Renal cortex interstitium (tissue), 11 donors: Measurements from ENCODE around the gene SEC24D. TPM values are rescaled to one million over a fixed set of nuclear protein-coding genes. Genes with fewer than 3 reads are reported as not detected.

Experiments
- DNase-seq, 11 donors: peaks; one replicate each; pipeline ENCODE4 v3.0.0-alpha.2; 2013; ENCODE audit warnings: low read depth in 9 of 11, low spot score in 4 of 11; ENCODE audit errors: extremely low read depth in 1 of 11
- polyA plus RNA-seq, 3 donors: library from polyadenylated mRNA; unstranded; fragments of 120-200 nt; gene quantifications; one replicate each; pipeline ENCODE4 v1.2.1, GENCODE V29; 2013; ENCODE audit not compliant: insufficient read length in 3 of 3

The SEC24D gene
- polyA plus RNA-seq, 3 donors, result 37.9 to 39.5 (median 39.2) TPM

DNA sequence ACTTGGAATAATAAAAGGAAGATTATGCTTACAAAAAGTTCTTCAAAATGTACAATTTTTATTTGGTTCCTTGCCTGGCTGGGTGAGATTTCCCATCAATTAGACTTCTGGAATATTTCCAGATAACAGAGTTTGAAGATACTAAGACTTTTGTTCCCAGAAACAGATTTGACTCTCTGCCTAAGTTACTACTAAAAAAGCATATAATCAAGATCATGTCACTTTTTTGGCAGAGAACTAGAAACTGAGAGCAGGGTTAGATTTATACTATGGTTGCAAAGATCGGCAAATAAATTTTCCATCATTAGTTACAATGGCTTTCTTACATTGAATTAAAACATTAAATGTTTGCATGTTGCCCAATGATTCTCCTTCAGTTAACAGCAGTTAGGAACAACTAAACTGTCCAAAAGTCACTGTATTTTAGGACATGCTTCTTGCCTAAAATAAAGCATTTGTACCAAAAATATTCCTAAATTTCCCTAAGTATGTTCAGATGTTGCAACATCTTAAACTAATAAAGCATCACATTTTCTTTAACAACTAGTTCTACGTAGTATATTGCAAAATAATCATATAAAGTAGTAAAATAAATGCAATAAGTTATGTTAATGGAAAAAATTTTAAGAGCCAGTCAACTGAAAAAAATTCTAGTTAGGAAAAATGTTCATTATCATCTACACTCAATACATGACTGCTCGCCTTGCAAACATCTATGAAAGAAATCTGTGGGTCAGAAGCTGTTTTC is 73.0 kb downstream of the SEC24D start:
- peak in 5 of 11 donors; percentile 29 to 77 (median 57) for DNase-seq

DNA sequence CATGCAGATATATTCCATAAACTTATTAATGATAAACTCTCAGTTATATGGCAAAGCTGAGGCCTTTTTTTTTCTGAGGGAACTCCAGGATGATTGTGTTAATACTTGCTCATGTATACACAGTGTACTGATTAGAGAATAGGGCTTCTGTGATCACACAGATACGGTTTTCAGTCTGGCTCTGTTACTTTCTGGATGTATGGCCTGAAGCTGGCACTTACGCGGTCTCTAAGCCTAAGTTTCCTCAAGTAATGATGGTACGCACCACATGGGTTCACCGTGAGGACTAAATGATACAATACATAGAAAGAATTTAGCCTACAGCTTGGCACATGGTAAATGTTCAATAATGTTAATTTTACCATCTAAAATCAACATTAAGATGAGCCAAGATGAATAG is 73.8 kb downstream of the SEC24D start:
- DNase-seq, result no peak

DNA sequence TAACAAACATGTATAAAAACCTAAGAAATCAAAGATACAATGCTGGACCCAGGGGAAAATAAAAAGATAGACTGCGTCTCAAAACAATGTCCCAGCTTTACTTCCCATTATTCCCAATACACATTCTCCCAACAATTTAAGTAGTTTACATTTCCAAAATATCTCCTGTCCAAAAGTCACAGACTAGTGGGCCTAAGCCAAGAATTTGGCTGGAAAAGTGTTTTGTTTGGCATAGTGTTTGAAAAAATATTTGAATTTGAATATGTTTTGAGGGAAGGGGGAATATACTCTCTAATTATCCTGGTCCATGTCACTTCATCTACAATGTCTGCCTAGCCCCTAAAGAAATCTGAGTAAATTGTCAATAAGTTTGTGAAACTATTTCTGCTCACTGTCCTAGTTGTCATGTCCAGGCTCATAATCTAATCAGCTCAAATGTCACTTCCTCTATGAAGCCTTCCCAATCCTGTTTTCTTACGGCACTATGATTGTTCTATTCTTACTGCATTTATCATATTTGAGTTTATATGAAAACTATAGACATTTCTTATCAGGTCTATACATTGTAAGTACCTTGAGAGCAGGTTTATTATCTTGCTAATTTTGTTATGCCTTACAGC is 74.4 kb downstream of the SEC24D start:
- DNase-seq, result no peak

DNA sequence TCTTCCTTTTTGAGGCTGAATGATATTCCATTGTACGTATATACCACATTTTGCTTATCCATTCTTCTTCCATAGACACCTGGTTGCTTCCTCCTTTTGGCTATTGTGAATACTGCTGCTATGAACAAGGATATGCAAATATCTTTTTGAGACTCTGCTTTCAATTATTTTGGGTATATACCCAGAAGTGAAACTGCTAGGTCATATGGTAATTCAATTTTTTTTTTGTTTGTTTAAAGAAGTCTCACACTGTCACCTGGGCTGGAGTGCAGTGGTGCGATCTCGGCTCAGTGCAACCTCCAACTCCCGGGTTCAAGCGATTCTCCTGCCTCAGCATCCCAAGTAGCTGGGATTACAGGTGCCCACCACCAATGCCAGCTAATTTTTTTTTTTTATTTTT is 75.4 kb downstream of the SEC24D start:
- DNase-seq, result no peak

DNA sequence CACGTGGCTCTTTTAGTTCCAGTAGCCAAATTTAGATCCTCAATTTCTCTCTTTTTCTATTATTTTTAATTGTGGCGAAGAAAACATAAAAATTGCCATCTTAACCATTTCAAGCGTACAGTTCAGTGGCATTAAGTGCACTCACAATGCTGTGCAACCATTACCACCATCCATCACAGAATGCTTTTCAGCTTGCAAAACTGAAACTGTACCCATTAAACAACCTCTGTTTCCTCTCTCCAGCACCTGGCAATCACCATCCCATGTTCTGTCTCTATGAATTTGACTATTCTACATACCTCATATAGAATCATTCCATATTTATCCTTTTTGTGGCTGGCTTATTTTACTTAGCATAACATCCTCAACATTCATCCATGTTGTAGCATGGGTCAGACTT is 75.8 kb downstream of the SEC24D start:
- no peak for DNase-seq

DNA sequence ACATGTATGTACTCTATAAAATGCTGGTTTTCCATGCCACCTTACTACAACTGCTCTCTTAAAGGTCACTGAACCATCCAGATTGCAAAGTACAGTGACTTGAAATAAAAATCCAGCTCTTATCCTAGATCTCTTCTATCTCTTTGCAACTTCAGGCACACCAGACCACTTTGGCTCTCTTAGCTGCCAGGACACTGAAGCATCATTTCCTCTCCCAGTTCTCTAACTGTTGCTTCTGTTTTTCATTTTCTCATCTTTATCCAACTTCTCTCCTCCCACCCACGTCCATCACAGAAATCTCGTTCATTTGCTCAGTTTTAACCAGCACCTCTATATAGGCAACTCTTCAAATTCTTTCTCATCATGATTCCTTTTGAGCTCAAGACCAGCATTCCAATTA is 76.4 kb downstream of the SEC24D start:
- no peak for DNase-seq

DNA sequence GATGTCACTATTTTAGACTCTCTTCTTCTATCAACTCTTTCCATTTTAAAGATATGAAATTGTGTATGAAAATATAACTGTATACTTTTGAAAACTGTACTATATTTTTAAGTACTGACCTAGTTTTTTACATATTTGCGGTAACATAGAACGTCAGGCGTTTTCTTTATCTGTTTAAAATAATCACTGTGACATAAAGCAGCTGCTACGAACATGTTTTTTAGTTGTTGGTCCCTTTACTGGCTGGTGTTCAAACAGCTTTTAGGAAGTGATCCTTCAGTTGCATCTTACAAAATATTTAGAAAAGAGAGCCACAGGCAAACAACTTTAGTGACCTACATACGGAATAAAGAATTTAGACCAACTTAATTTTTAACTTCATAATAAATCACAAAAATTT is 77.6 kb downstream of the SEC24D start:
- peak in 2 of 11 donors; percentile 48 to 51 for DNase-seq

DNA sequence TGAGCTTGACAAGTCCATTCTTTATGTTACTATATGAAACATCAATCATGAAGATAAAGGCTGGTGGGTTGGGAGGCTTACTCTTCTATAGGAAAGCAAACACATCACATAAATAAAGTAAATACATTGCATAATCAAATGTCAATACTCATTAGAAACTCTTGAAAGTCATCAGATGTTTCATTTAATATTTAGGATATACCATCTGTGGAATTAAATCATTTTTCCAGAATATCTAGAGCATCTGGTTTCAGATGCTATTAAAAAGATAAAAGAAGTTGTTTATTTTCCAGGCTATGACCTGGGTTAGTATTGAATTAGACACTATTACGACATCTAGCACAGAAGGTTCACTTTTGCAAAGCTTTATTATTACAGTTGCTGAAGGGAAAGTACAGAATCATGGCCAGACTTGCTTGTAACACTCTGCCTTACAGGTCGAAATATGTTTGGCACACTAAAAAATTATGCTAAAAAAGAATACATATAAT is 78.1 kb downstream of the SEC24D start:
- DNase-seq, result peak in 3 of 11 donors; percentile 26 to 61 (median 43)

DNA sequence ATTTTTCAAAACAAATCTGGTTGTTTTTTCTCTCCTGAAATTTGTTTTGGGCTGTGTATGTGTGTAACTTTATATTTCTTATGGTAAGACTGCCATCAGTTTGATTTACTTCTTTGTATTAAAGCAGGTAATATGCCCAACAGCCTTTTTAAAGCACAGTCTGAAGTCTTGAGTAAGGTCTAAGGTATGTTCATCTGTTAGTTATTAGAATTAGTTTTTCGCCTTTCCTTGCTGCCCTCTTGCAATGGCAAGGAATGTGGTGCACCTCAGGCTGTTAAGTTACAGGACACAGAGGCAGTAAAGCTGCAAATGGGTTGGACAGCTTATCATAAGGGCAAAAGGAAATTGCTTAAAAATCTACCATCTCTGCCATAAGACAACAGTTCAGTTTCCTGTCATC is 79.0 kb downstream of the SEC24D start:
- DNase-seq, result no peak

DNA sequence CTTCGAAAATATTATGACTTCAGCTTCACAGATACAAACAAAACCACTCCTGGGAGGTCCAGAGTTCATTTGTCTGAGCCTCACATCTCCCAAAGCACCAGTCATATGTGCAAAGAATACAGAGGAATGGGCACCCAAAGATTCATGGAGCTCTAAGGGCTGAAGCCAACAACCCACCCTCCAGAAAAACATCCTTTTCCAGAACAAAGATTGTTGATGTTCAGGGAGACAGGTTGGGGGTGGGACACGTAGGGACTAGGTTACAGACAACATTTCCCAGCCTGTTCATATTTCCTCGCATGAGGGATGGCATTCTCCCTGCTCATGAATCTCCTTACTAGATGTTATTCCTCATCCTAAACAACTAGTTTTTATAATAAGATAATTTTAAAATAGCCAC is 79.5 kb downstream of the SEC24D start:
- DNase-seq, result no peak

DNA sequence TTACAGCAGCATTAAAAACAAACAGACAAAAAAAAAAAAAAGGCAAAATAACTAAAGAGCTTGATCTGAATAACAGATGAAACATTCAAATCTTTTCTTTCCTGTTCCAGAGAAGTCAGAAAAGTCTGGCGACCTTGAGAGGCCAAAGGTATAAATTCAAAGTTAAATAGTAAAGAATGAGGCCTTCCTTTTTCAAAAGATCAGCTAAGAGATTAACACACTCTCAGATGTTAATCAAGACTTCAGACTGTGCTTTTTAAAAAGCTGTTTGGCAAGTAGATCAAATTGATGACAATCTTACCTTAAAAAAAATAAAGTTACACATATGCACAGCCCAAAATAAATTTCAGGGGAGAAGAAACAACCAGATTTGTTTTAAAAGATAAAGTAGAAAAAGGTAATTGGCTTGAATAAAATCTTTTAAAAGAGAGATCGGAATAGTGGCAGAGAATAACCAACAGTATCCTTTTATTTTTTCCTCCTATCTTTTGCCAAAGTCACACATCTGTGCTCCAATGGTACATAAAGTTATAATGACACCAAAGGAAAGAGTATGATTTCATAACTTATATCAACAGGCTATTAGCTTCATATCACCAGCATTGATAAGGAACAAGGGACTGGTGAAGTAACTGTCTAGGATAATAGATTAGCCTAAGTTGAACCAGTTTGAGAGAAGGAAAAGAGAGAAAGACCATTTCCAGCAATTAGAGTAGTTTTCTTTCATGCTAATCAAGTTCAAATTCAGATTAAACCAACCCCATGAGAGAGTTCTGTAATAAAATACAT is 80.3 kb downstream of the SEC24D start:
- no peak for DNase-seq

DNA sequence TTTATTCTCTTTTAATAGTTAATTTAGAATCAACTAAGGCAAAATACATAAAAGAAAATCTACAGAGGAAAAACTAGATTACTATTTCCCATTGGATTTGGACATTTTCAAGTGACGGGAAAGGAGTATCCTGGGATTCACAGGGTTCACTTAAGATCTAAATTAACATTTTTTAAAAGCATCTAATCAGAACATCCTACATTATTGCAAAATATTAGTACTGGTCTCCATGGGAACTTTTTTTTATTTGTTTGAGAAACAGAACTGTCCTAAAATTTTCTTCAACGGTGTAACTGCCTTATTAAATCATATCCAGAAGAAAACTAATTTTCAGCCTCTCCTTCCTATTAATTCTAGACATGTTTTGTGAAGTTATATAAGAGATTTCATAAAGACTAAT is 81.0 kb downstream of the SEC24D start:
- DNase-seq, result no peak

DNA sequence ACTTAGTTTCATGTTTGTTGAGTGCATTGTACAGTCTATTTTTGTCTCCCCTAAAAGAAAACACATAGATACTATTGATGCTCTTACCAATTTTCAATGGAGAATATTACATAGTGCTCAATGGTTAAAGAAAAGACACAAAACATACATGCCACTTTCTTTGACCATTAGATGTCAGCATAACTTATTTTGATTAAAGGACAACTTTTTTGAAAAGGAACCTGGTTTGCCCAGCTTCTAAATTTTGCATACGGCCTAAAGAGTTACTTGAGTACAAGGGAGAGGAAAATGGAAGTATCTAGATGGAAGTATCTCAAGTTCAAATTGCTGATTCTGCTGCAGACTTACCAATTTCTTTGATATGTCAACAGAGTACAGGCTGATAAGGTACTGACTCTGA is 82.2 kb downstream of the SEC24D start:
- no peak for DNase-seq

DNA sequence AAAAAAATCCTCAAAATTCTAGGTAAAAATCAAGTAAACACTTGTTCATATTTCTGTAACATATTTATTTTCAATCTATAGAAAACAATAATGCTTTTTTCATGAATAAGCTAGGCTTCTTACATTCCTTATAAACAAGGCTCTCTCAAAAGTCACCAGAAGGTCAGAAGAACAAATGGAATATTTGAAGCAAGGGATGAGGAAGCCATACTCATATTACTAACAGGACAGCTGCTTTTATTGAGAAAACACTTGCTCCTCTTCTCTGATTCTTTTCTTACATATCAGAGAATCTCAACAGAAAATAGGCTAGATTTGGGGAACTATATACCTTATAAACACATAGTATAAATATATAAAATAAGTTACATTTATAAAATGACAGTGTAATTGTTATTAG is 82.8 kb downstream of the SEC24D start:
- no peak for DNase-seq

DNA sequence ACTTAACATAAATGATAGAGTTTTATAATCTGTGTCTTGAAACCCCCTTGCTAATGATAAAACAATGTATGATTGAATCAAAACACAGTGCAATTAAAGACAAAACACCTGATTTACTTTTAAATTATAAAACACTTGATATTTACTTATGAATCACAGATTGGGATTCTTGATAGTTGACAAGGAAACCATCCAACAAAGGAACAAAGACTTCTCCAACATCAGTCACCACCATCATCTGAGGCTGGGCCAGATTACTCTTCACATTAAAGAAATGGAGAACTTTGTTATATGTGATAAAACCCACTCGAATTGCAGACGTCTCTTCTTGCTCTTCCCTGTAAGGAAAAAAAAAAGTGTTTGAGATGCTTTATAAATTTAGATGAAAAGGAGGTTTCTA is 83.4 kb downstream of the SEC24D start:
- no peak for DNase-seq

DNA sequence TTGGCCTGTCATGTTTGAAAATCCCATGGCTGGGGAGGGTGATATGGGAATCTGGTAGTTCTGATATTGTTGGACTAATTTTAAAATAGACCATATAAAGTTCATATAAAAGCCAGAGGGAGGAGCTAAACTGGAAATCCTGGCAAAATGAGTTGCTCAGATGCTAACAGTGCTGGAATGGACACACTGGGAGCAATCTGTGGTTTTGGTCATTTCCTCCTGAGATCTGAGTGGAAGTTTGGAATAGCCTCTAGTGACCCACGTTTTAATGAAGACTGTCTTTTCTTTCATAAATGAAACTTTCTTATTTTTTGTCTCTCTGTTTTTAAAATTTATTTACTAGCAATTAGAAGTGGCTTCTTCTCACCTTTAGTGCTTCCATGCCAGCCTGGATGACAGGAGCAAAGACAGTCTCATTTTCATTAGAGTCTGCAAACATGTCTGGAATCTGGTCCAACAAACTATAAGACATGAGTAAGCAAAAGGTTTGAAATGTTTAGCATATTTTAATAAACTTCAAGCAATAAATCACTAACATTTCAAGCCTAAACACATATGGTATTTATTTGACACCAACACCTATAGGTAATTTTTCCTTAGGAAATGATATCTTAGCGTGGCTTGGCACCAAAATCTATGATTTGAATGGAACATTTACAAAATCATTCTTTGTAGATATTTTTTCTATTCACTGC is 84.2 kb downstream of the SEC24D start:
- DNase-seq, result no peak

DNA sequence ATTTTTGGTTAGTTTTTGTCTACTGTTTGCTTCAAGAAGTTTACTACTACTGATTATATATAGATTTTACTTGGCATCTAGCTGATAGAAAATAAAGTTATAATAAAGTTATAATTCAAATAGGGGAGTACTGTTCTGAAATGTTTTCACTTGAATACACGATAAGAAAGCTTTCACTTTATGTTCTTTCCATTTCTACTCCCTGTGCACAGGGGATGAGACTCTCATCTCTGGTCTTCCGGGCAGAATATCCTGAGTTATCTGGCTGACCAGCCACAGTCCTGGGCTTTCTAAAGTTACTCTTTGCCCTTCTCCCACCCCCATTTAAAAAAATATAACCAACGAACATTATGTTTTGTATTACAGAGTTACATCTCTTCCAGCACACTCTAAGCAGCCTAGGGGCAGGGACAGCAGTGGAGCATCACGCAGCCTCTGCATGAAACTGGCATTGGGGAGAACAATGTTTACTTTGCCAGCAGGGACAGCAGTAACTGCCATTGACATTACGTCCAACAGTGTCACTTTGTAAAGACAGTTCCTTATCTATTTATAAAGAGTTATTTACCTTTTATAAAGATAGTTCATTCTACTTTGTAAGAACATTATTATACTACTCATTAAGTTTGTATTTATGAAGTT is 86.5 kb downstream of the SEC24D start:
- no peak for DNase-seq

DNA sequence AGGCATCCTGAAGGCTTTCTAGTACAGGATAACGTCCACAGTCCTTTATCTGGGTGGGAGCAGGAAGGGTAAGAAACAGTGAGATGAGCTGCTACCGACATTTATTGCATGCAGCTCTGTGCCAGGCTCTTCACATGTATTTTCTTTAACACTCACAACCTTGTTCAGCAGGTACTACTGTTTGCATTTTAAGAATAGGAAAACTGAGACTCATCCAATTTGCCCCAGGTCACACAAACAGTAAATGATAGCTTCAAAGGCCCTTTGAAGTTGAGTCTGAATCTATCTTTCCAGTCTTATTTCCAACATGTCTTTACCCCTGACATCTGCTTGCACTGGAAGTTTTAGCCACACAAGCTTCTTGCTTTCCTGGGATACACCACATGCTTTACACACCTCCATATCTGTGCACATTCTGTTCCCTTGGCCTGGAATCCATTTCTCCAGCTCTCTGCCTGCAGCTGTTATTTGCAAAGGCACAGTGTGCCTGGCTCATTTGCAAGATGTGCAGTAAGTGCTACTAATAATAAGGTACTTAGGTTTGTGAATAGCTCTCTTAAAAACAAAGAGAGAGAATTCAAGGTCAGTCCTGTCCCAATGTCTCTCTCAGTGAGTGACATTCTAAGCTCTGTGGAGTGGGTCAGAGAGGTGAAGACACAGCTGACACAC is 89.5 kb downstream of the SEC24D start:
- DNase-seq, result no peak
